ENCODE results near the gene TMEM9. TPM values are rescaled to one million over a fixed set of nuclear protein-coding genes. Genes with fewer than 3 reads are reported as not detected.

TMEM9 gene
- total RNA-seq, 1 experiment from 2014 or later, result 228 TPM

- no peak overlapping the region for H3K4me3 ChIP-seq (ENCODE audit: insufficient read depth, low read depth, low read length)
- no peaks in the 10 kb centered on the region; the same call in 1 of the 2 replicates for H3K27me3 ChIP-seq (ENCODE audit: control insufficient read depth, insufficient read depth, low read length)
- no peaks in the 10 kb centered on the region for H3K36me3 ChIP-seq (replicated peaks; ENCODE audit: control insufficient read depth, insufficient read depth, low read length)
- no peak for DNase-seq
These were observed 65.9 kb downstream of the TMEM9 start for GRCh38 chr1:201088395-201088794.

GRCh38 chr1:201085902-201086735 lies 68.2 kb downstream of the TMEM9 start:
- H3K27me3 ChIP-seq (ENCODE audit: control insufficient read depth, insufficient read depth, low read length), result no peaks in the 10 kb centered on the region; the same call in 1 of the 2 replicates
- no peaks in the 10 kb centered on the region for H3K36me3 ChIP-seq (replicated peaks; ENCODE audit: control insufficient read depth, insufficient read depth, low read length)
- H3K4me3 ChIP-seq (ENCODE audit: insufficient read depth, low read depth, low read length), result no peak overlapping the region
- peak; percentile 96 for DNase-seq

Other genes with a start within 250 kb of the TMEM9 start
- gene KIF21B, start 130.8 kb downstream of the TMEM9 start, total RNA-seq (2014; rRNA removed; shearing (Covaris generic)), result 12.7 and 14.1 TPM in 2 replicates
- gene CACNA1S, start 42.0 kb downstream of the TMEM9 start, total RNA-seq (2014; rRNA removed; shearing (Covaris generic)), result not detected in 2 replicates
- 0.30 TPM in 1 of 2 replicates, not detected in the other for gene ASCL5, start 27.3 kb downstream of the TMEM9 start, total RNA-seq (2014; rRNA removed; shearing (Covaris generic))
- 0.24 TPM in 1 of 2 replicates, not detected in the other for gene IGFN1, start 36.4 kb upstream of the TMEM9 start, total RNA-seq (2014; rRNA removed; shearing (Covaris generic))
- not detected in 2 replicates for gene PKP1, start 129.0 kb upstream of the TMEM9 start, total RNA-seq (2014; rRNA removed; shearing (Covaris generic))
- gene TNNT2, start 223.2 kb upstream of the TMEM9 start, total RNA-seq (2014; rRNA removed; shearing (Covaris generic)), result 0.17 TPM in 1 of 2 replicates, not detected in the other
- 4.3 and 4.5 TPM in 2 replicates for gene LAD1, start 244.8 kb upstream of the TMEM9 start, total RNA-seq (2014; rRNA removed; shearing (Covaris generic))